ENCODE data around the gene RRP12.

RRP12 gene

GRCh38 chr10:97388152-97388551, 13.0 kb downstream of the RRP12 start:
- POLR2A ChIA-PET = no interaction called here
- CTCF ChIA-PET = no interaction called here
- no peak for TF ChIP-seq CTCF (IDR thresholded peaks at IDR 0.05; ENCODE audit: insufficient read depth, low read length, missing control alignments)
- DNase-seq (ENCODE audit: low read depth, low spot score) = no peak
- H3K4me3 ChIP-seq (ENCODE audit: low read depth, low read length) = no peak overlapping the region

GRCh38 chr10:97385565-97385964, 15.6 kb downstream of the RRP12 start:
- TF ChIP-seq CTCF (IDR thresholded peaks at IDR 0.05; ENCODE audit: insufficient read depth, low read length, missing control alignments) = no peak
- CTCF ChIA-PET = no interaction called here
- POLR2A ChIA-PET = no interaction called here
- DNase-seq (ENCODE audit: low read depth, low spot score) = no peak
- H3K4me3 ChIP-seq (ENCODE audit: low read depth, low read length) = no peak overlapping the region

- H3K4me3 ChIP-seq (ENCODE audit: low read depth, low read length) = no peak overlapping the region
- no peak for TF ChIP-seq CTCF (IDR thresholded peaks at IDR 0.05; ENCODE audit: insufficient read depth, low read length, missing control alignments)
- POLR2A ChIA-PET = no interaction called here
- DNase-seq (ENCODE audit: low read depth, low spot score) = no peak
- CTCF ChIA-PET = no interaction called here
These were observed 16.5 kb downstream of the RRP12 start for GRCh38 chr10:97384641-97385040.

- H3K4me3 ChIP-seq (ENCODE audit: low read depth, low read length) = no peak overlapping the region
- no peak for TF ChIP-seq CTCF (IDR thresholded peaks at IDR 0.05; ENCODE audit: insufficient read depth, low read length, missing control alignments)
- no peak for DNase-seq (ENCODE audit: low read depth, low spot score)
- ChIA-PET CTCF (no interaction called here), POLR2A (no interaction called here)
These were observed 17.0 kb downstream of the RRP12 start for GRCh38 chr10:97384156-97384555.

- H3K4me3 ChIP-seq (ENCODE audit: low read depth, low read length) = no peak overlapping the region
- no peak for DNase-seq (ENCODE audit: low read depth, low spot score)
- TF ChIP-seq CTCF (IDR thresholded peaks at IDR 0.05; ENCODE audit: insufficient read depth, low read length, missing control alignments) = no peak
- CTCF ChIA-PET = no interaction called here
- POLR2A ChIA-PET = no interaction called here
These were observed 18.0 kb downstream of the RRP12 start for GRCh38 chr10:97383159-97383558.

- ChIA-PET POLR2A (no interaction called here), CTCF (no interaction called here)
- no peak for TF ChIP-seq CTCF (IDR thresholded peaks at IDR 0.05; ENCODE audit: insufficient read depth, low read length, missing control alignments)
- no peak overlapping the region for H3K4me3 ChIP-seq (ENCODE audit: low read depth, low read length)
- DNase-seq (ENCODE audit: low read depth, low spot score) = no peak
These were observed 19.5 kb downstream of the RRP12 start for GRCh38 chr10:97381626-97382025.

Data from AG04449 (cell line).